Left ventricle myocardium inferior (tissue), 1 donor: ENCODE measurements around the gene SURF2. TPM values are rescaled to one million over a fixed set of nuclear protein-coding genes. Genes with fewer than 3 reads are reported as not detected.
A peak's percentile ranks its signal among the peaks of the same experiment; 100 is the strongest.
"Not testable (repeated sequence)": the region's sequence is repeated elsewhere in the genome, so short reads cannot be mapped to it uniquely, and the experiment has no call there.

Experiments used
- DNase-seq: peaks from one replicate; pipeline ENCODE4 v3.0.0-alpha.2; 2020
- H3K27ac ChIP-seq: fragments of 200-600 bp; replicated peaks from 2 replicates; pipeline ENCODE4 v1.8.0; 2021
- H3K27me3 ChIP-seq: fragments of 200-600 bp; 2 replicates; pipeline ENCODE4 v1.8.0; 2021; ENCODE audit warnings: low read depth
- H3K36me3 ChIP-seq: fragments of 200-600 bp; 2 replicates; pipeline ENCODE4 v1.8.0; 2021
- H3K4me1 ChIP-seq: fragments of 200-600 bp; 2 replicates; pipeline ENCODE4 v1.8.0; 2021
- H3K4me3 ChIP-seq: fragments of 200-600 bp; 2 replicates; pipeline ENCODE4 v1.8.0; 2021; ENCODE audit warnings: mild to moderate bottlenecking, moderate library complexity
- H3K9me3 ChIP-seq: fragments of 200-600 bp; replicated peaks from 2 replicates; pipeline ENCODE4 v1.8.0; 2021
- CTCF ChIP-seq: fragments of 200-600 bp; IDR thresholded peaks from 2 replicates; pipeline ENCODE4 v1.8.0; 2021; ENCODE audit warnings: antibody characterized with exemption, mild to moderate bottlenecking, borderline replicate concordance
- intact Hi-C: fragments of 100-400 bp; cut with micrococcal nuclease; formaldehyde crosslinking; loops from one replicate; pipeline ENCODE4 v1.11.0; 2022
- total RNA-seq: library from RNA; stranded (reverse); fragmentation: NEBNext Ultra II Directional; extraction: Animal tissue kit (Norgen Biotek cat#: 25700); gene quantifications from one replicate; pipeline ENCODE4 v1.2.1, GENCODE V29; 2021
- donor health status: DM: no; HTN: yes; CAD: no; lungs with severe emphysema.

SURF2 gene
- total RNA-seq, 1 donor from 2014 or later, result 17.4 TPM

DNA sequence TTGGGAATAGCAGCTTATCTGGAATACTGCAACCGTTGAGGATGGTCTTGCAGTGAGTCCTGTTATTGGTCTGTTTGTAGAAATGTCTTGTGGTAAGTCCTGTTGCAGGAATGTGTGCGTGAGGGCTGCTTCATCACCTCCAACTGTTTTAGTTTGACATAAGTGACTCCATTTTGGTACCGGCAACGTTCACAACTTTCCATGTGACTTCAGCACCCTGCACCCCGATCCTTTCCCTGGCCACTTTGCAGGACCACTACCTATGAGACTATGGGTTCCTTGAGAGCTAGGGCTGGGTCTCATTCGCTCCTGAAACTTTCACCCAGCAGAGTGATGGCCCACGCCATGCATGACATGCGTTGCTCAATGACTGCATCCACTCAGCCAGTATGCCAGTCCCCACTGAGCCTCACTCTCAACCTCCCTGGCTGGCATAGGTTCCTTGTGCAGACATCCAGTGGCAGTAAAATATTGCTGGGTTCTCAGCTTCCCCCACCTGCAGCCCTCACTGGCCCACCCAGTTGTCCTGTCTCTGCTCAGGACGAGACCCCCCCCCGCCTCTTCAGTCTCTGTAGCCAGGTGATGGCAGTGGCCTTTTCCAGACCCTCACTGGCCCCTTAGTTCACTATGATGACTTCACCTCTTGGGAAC lies 28.4 kb upstream of the SURF2 start:
- DNase-seq, result no peak
- H3K36me3 ChIP-seq, result peaks cover 27% of the 10 kb centered on the region
- H3K4me3 ChIP-seq, result no peak overlapping the region
- H3K4me1 ChIP-seq, result peaks cover 6% of the 10 kb centered on the region
- H3K27me3 ChIP-seq, result no peaks in the 10 kb centered on the region
- H3K9me3 ChIP-seq, result no peaks in the 10 kb centered on the region
- intact Hi-C loops, result loop anchor here (10.0 kb wide), 1 partner anchor 143 kb away; no protein-coding TSS in a partner anchor
- H3K27ac ChIP-seq, result no peak overlapping the region
- no peak for TF ChIP-seq CTCF

DNA sequence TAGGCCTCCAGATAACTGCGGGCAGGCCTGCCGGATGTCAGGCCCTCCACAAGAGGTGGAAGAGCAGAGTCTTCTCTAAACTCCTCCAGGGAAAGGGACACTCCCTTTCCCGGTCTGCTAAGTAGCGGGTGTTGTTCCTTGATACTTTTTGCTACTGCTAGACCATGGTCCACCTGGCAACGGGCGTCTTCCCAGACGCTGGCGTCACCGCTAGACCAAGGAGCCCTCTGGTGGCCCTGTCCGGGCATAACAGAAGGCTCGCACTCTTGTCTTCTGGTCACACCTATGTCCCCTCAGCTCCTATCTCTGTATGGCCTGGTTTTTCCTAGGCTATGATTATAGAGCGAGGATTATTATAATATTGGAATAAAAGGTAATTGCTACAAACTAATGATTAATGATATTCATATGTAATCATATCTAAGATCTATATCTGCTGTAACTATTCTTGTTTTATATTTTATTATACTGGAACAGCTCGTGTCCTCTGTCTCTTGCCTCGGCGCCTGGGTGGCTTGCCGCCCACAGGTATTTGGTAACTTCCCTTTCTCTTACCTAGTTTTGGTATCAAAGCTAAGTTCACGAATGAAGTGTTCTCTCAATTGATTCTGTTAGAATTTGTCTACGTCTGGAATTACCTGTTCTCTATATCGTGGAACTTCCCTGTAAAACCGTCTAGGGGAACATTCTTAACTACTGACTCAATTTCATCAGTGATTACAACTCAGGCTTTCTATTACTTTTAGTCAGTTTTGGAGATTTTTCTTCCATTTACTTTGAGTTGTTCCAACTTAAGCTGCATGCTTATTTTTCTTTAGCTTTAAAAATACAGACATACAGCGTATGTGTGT lies 26.8 kb upstream of the SURF2 start:
- peak; percentile 71 for TF ChIP-seq CTCF
- not testable (repeated sequence) for H3K27ac ChIP-seq, H3K9me3 ChIP-seq, H3K4me3 ChIP-seq, H3K27me3 ChIP-seq
- H3K36me3 ChIP-seq, result peaks cover 42% of the 10 kb centered on the region
- peak; percentile 16 for DNase-seq
- peaks cover 18% of the 10 kb centered on the region for H3K4me1 ChIP-seq
- intact Hi-C loops, result loop anchor here (10.0 kb wide), 1 partner anchor 145 kb away; no protein-coding TSS in a partner anchor

DNA sequence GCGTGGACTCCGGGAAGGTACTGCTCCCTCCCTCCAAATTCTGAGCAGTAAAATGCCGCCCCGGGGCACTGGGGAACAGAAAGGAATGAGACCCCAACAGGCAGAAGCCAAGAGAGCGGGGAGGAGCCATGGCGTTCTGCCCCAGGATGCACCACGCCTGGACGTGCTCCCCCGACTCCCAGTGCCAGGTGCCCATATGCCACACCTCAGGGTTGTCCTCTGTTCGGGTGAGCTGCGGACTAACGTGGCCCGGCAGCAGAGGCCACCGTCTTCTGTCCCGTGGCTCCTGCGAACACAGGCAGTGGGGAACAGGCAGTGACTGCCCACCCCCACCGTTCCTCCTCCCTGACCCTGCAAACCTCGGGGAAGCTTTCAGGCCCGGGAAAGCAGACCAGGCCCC lies 25.1 kb upstream of the SURF2 start:
- H3K36me3 ChIP-seq, result peaks cover 42% of the 10 kb centered on the region
- H3K27me3 ChIP-seq, result no peaks in the 10 kb centered on the region
- TF ChIP-seq CTCF, result no peak
- DNase-seq, result no peak
- peaks cover 33% of the 10 kb centered on the region for H3K4me1 ChIP-seq
- no peaks in the 10 kb centered on the region for H3K9me3 ChIP-seq
- intact Hi-C loops, result no loop called here
- no peak overlapping the region for H3K4me3 ChIP-seq
- H3K27ac ChIP-seq, result no peak overlapping the region

DNA sequence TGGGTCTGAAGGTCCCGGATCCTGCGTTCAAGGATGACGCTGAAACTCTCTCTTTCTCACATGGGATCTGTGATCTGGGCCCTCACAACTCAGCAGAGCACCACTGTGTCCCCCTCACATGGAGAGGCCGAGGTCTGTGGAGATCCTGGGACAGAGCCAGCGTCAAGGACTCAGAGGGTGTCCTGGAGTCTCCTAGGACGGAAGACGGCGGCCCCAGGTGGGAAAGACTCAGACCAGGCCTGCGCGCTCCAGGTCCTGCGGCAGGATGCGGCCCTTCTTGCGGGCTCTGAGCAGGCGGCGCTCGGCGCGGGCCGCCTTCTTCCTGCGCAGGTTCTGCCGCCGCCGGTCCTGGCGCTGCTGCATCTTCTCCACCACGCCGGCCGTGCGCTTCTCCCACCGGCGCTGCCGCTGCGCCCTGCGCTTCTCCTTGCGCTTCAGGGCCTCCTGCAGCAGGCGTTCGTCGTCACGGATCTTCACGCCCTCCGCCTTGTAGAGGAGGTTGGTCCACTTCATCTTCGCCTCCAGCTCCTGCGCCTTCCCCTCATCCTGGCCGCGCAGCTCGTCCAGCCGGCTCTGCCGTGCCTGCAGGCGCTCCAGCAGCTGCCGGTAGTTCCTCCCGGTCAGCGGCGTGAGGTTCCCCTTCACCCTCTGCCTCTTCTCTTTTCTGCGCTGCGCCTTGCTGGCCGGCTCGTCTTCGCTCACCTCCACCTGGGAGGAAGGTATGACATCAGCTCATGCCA lies 24.5 kb upstream of the SURF2 start:
- Histone ChIP-seq H3K9me3 (no peaks in the 10 kb centered on the region), H3K4me1 (peaks cover 39% of the 10 kb centered on the region), H3K27ac (no peak overlapping the region), H3K27me3 (no peaks in the 10 kb centered on the region), H3K4me3 (no peak overlapping the region), H3K36me3 (peaks cover 42% of the 10 kb centered on the region)
- DNase-seq, result no peak
- TF ChIP-seq CTCF, result no peak
- intact Hi-C loops, result no loop called here

DNA sequence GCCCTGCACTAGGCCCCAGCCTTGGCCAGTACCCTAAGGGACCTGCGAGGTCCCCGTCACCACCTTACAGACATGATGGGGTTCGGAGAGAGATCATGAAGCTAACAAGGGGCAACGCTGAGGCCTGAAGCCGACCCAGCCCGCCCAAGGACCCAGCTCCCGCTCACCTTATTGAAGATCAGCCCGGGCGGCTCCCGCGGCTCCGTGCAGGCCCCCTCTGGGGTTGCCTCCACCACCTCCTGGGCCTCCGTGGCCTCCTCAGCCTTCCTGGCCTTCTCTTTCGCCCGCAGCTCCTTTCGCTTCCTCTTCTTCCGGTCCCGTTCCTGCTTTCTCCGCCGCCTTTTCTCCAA lies 24.0 kb upstream of the SURF2 start:
- DNase-seq, result no peak
- intact Hi-C loops, result no loop called here
- Histone ChIP-seq H3K4me3 (no peak overlapping the region), H3K27me3 (no peaks in the 10 kb centered on the region), H3K4me1 (peaks cover 44% of the 10 kb centered on the region), H3K36me3 (peaks cover 42% of the 10 kb centered on the region), H3K27ac (no peak overlapping the region), H3K9me3 (no peaks in the 10 kb centered on the region)
- TF ChIP-seq CTCF, result no peak
